NCI-H1417 (cell line): ENCODE measurements around the gene MFAP4.
A peak's percentile ranks its signal among the peaks of the same experiment; 100 is the strongest.

Experiments used
- DNase-seq, 3 experiments: peaks; one replicate each; lab custom pipeline; 2025; lab: John Stamatoyannopoulos, UW

Gene MFAP4

GRCh38 chr17:19348081-19348650, 38.8 kb downstream of the MFAP4 start:
- no peak for DNase-seq

GRCh38 chr17:19347323-19348080, 39.5 kb downstream of the MFAP4 start:
- no peak for DNase-seq

GRCh38 chr17:19346351-19347255, 40.4 kb downstream of the MFAP4 start:
- no peak for DNase-seq

- no peak for DNase-seq
These were observed 41.3 kb downstream of the MFAP4 start for GRCh38 chr17:19345486-19346350.

- no peak for DNase-seq
These were observed 41.9 kb downstream of the MFAP4 start for GRCh38 chr17:19345067-19345460.

GRCh38 chr17:19344311-19345066, 42.5 kb downstream of the MFAP4 start:
- no peak for DNase-seq

- DNase-seq, result no peak
These were observed 43.3 kb downstream of the MFAP4 start for GRCh38 chr17:19343671-19344151.

DNA sequence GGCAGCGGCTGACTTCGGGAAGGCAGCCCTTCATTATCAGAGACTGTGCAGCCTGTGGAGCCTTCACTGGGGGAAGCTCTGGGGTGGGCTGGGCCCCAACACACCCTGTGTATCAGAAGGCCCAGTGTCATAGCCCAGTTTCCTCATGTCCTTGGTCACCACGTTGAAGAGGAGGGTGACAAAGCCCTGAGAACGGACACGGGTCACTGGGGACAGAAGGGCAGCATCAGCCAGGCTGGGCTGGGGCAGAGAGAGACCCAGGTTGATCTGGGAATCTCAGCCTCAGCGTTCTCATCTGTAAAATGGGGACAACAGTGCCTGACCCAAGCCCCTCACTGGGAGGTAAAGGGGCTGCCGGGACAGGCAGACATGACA, 43.7 kb downstream of the MFAP4 start:
- no peak for DNase-seq

DNA sequence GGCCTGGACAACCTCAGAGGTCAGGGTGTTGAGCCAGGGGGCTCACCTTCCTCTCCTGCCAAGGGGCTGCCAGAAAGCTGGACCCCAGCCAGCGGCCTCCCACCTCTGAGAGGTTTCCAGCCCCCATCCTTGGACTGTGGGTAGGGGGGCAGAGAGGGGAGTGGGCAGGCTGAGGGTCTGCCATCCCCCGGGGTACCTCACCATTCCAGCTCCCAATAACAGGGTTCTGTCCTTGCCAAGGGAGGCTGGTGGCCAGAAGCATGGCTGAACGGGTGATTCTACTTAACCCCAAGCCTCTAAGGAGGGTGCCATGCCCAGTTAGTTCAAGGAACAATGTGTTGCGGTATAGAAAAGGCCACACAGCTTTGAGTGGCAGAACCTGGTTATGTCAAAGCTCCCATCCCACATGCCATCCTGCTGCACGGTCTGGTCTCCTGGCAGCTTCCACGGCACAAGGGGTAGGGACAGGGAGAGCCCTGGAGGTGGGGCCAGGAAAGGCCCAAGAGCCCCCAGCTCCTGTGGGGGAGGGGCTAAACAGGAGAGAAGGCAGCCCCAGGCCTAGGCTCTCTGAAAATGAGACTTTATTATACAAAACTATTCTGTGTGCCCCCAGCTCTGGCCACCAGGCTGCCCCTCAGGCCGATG, 44.3 kb downstream of the MFAP4 start:
- no peak for DNase-seq

DNA sequence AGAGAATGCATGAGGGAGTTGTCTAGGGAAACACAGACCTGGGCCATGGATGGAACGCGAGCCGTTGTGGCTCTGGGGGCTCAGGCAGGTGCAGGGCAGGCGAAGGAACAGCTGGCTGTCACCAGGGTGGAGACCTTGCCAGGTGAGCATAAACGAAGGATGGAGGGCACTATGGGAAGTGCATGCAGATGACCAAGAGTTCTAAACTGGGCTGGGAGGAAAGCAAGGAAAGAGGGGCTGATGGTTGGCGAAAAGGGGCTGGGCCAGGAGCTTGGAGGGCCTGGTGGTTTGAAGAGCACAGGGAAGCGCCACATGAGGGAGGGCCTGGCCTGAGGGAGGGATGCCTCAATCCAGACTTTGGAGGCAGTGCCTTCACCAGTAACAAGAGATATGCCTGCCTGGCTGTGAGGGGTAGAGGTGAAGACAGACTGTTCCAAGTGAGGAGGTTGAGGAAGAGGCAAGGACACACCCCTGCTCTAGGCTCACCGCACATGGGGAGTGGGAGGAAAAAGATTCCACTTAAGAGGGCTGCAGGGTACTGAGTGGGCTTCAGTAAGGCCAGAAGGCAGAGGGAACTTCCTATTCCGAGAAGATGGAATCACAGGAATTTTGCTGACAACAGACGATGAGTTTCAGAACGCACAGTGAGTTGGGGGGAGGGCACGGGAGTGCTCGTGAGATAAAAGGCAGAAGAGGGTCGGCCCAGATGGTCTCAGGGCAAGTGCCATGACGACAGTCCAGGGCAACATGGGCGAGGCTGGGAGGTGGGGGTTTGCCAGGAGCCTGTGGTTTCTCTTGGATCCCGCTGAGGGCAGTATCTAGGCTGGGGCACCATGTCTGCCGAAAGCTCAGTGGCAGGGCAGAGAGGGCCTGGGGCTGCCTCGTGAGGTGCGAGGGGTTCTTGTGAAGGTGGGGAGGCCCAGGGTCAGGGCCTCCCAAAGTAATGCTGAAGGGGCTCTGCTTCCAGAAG, 45.1 kb downstream of the MFAP4 start:
- DNase-seq, result no peak

- no peak for DNase-seq
These were observed 45.8 kb downstream of the MFAP4 start for GRCh38 chr17:19341211-19341631.

GRCh38 chr17:19339341-19339815, 47.6 kb downstream of the MFAP4 start:
- no peak for DNase-seq

GRCh38 chr17:19338031-19338990, 48.7 kb downstream of the MFAP4 start:
- DNase-seq, result peak in 1 of 3 experiments; percentile 2

DNA sequence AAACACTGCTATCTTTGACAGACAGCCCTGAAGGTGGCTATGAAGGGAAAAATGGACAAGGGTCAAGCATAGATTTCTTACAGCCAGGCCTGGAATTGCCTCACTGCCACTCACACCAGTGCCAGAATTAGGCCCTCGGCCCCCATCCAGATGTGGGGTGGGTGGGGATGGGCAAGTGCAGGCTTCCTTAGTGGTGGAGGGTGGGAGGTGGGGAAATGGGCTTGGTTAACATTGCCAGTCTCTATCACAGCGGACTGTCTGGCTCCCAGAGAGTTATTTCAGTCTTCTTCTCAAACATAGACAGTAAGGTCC, 49.3 kb downstream of the MFAP4 start:
- DNase-seq, result no peak

- DNase-seq, result no peak
These were observed 49.9 kb downstream of the MFAP4 start for GRCh38 chr17:19336938-19337711.

GRCh38 chr17:19335951-19336631, 50.9 kb downstream of the MFAP4 start:
- no peak for DNase-seq

GRCh38 chr17:19334331-19334730, 52.7 kb downstream of the MFAP4 start:
- DNase-seq, result no peak
